NCI-H446 treated with DMSO at 0.1 percent for 48 hours (cell line): Measurements from ENCODE around the gene LBHD2.
"Not testable (repeated sequence)": the region's sequence is repeated elsewhere in the genome, so short reads cannot be mapped to it uniquely, and the experiment has no call there.

Experiments
- DNase-seq: peaks from one replicate; lab custom pipeline; 2025; lab: John Stamatoyannopoulos, UW

Gene LBHD2

DNA sequence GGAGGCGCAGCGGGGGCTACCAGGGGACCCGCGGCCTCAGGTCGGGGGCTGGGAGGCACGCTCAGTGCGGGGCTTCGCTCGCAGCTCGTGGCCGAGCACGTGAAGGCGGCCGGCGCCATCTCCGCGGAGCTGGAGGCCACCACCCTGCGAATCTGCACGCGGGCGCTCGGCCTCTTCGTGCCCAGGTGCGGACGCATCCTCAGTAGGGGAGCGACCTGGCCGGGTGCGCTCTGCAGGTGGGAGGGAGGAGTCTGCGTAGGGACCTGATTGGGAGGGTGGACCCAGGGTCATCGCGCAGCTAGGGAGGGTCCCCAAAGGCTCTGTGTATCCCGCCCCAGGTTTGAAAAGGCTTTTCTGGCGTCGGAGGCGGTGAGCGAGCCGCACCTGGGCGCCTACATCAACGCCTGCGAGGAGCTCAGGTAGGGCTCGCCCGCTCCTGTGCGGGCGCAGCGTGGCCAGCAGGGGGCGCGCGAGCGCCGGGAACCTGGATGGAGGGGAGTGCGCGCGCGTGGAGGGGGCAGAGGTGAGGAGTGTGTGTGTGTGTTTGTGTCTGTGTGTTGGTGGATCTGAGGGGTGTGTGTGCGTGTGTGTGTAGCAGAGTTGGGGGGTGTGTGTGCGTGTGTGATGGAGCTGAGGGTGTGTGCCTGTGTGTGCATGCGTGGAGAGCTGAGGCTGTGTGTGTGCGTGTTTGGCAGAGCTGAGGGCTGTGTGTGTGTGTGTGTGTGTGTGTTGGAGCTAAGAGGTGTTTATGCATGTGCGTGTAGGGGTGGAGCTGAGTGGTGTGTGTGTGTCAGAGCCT is 20.8 kb downstream of the LBHD2 start:
- DNase-seq = no peak

DNA sequence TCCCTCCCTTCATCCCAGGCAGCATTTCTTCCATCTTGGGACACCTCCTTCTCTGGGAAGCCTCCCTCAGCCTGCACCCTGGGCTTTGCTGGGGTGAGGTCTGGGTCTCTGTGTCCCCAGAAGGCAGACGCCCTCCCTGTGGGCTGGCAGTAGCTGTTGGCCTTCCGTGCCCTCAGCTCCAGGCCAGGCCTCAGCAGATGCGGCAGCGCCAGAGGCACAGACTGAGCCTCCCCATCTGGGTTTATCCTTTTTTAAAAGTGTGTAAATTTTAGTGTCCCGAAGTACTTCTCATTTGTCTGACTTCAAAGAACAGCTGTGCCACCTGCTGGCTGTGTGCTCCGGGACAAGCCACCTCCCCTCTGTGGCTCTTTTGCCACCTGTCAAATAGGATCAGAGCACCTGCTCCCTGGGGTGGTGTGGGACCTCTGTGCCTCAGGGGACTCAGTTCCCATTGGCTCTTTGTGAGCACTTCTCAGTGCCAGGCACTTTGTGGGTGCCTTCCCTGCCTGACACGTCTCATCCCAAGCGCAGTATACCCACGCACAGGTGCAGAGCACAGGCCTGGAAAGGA is 21.7 kb downstream of the LBHD2 start:
- no peak for DNase-seq

- DNase-seq = no peak
Measured at GRCh38 chr14:103107455-103107854, 23.4 kb downstream of the LBHD2 start.

DNA sequence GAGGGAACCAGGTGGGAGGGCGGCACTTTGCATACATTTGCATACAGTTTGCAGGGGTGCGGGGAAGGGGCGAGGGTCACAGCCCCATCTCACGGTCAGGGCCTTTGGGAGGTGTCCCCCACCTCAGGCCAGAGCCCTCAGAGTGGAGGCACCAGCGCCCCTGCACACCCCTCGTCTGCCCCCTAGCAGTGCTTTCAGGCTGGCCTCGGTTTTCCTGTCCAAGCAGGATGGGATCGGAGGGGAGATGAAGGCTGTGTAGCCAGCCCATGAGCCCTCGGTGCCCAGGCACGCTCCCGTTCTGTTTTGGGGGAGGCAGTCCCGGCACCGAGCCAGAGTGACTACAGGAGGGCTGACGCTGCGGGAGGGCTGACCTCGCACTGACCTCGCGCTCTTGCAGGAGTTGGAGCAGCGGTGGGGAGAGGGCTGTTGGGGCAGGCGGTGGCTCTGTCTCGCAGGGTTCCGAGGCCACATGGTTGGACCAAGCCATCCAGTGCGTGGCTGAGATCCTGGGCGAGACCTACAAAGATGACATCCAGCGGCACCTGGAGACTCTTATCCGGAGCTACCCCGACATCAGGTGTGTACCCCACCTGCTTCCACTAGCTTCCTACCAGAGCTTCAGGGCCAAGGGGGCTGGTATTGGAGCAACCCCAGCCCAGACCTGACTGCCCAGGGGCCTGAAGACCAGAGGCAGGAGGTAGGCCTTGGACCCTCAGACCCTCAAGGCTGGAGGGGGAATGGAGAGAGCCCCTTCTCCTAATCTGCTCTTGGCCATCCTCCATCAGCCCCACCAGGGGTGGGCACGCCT is 24.1 kb downstream of the LBHD2 start:
- DNase-seq = no peak

DNA sequence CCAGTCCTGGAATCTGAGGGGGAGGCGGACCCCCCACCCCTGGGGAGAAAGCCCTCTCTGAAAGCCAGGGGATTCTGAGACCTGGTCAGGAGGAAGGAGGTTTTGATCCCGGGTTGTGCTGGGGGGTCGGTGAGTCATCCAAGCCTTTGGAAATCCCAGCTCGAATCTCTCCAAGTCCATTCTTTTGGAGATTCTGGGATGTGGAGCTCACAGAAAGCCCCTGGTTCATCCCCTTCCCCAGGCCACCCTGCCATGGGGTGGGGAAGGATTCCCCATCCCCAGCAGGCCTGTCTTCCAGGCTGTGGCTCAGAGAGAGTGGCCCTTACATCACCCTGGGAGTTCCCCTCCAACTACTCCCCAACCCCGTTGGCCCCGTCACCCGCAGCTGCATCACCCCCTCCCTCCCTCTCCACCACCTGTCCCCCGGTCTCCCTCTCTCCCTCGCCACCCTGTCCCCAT is 24.8 kb downstream of the LBHD2 start:
- no peak for DNase-seq

DNA sequence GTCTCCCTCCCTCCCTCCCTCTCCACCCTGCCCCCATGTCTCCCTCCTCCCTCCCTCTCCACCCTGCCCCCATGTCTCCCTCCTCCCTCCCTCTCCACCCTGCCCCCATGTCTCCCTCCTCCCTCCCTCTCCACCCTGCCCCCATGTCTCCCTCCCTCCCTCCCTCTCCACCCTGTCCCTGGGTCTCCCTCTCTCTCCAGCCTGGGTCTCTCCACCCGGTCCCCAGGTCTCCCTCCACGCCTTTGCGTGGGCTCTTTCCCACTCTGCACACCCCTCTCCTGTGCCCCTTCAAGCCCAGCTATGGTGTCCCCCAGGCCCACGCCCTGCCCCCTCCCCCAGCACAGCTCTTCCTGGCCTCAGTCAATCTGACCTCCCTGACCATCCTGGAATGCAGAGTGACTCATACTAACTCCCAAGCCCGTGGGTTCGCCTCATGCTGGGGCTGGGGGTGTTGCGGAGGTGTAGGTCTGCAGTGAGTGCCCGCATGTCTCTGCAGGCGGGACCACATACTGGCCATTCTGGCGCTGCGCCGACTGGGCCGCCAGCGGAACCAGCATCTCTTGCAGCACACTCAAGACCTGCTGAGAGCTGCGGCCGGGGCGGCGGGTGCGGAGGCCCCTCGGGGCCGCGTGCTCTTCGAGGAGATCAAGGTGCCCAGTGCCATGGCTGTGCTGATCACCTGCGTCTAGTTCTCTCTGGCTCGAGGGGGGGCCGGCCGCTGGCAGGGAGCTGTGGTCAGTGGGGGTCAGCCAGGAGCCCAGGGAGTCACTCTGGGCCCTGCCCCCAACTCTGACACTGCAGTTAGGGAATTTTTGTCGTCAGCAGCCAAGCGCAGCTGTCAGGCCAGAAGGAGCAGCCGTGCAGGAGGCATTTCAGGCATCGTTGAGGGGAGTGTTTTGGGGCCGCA is 25.8 kb downstream of the LBHD2 start:
- DNase-seq = no peak

DNA sequence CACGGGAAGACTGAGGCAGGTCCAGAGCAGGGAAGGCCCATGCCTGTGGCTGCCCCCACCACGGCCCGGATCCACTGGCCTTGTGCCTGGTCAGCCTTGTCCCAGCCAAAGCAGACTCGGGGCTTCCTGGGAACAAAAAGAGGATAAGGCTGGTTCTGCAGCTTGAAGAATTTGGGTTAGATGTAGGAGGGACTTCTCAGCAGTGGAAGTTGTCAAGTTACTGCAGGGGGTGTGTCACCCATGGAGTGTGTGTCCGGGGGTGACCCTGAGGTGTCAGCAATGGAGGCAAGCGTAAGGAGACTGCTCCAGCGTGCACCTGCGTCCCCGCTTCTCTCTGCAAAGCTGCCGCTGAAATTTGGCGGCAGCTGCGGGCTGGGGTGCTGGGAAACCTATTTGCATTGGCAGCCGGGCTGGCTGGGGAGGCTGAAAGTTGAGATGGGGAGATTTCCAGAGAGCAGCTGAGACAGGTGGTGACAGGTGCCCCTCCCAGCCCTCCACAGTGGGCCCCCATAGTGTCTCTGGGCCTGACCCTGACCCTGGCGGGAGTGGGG is 26.7 kb downstream of the LBHD2 start:
- no peak for DNase-seq

- DNase-seq = no peak
Measured at GRCh38 chr14:103111232-103111868, 27.3 kb downstream of the LBHD2 start.

- no peak for DNase-seq
Measured at GRCh38 chr14:103112400-103113243, 28.6 kb downstream of the LBHD2 start.

DNA sequence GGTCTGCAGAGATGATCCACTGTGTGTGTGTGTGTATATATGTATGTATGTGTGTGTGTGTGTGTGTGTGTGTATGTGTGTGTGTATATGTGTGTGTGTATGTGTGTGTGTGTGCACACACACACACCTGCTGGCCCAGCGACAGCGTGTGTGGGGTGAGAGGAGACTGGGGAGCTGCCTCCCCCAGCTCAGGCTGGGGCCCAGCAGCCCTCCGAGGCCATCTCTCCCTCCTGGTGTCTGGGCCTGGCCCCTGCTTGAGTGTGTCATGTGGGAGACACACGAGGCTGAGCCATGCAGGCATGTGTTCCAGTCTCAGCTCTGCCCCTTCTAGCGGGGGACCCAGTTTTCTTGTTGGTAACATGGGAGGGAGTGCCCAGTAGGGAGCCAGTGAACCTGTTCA is 29.3 kb downstream of the LBHD2 start:
- DNase-seq = no peak

GRCh38 chr14:103113774-103114173 is 29.8 kb downstream of the LBHD2 start:
- DNase-seq = no peak

- DNase-seq = not testable (repeated sequence)
Measured at GRCh38 chr14:103115086-103115679, 31.2 kb downstream of the LBHD2 start.

- no peak for DNase-seq
Measured at GRCh38 chr14:103115845-103116572, 32.0 kb downstream of the LBHD2 start.

DNA sequence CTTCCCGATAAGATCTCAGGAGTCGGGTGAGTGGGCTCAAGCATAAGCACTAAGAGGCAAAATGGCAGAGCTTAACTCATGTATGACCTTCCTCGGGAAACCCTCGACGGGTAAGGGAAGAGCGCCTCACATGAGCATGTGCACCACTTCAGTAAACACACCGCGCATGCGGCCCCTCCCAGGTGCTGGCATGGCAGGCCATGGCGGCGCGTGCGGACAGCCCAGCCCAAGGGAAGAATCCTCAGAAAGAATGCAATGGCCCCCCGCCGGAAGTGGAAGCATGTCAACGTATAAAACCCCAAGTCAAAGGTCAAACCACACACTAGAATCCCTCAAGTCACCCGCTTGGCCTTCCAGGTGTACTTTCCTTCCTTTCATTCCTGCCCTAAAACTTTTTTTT is 32.6 kb downstream of the LBHD2 start:
- no peak for DNase-seq

DNA sequence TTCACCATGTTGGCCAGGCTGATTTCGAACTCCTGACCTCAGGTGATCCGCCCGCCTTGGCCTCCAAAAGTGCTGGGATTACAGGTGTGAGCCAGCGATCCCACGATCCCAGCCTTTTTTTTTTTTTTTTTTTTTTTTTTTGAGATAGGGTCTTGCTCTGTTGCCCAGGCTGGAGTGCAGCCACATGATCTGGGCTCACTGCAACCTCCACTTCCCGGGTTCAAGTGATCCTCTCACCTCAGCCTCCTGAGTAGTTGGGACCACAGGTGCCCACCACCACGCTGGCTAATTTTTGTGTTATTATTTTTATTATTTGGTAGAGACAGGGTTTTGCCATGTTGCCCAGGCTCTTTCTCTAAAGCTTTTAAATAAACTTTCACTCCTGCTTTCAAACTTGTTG is 33.5 kb downstream of the LBHD2 start:
- not testable (repeated sequence) for DNase-seq

DNA sequence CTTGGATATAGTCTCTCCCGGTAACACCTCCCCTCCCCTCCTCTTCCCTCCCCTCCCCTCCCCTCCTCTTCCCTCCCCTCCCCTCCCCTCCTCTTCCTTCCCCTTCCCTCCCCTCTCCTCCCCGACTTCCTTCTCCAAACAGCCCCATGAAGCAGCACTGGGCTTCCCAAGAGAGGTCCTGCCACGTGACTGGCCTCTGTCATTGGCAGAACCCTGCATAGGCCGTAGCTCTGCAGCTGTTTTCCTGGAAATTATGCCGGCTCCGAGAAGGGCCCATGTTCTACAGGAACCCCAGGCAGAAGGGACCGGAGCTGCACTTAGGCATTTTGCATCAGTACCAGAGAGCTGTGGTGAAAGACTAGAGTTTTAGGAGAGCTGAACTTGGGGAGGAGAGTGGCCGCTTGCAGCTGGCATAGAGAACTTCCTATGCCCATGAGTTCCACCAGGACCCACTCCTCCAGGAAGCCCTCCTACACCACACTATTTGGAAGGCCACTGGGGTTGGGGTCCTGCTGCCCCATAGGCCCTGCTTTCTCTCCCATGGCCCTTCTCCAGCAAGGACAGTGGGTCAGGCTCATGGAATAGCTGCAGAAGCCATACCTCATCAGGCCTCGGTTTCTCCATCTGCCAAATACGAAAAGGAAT is 34.1 kb downstream of the LBHD2 start:
- no peak for DNase-seq

DNA sequence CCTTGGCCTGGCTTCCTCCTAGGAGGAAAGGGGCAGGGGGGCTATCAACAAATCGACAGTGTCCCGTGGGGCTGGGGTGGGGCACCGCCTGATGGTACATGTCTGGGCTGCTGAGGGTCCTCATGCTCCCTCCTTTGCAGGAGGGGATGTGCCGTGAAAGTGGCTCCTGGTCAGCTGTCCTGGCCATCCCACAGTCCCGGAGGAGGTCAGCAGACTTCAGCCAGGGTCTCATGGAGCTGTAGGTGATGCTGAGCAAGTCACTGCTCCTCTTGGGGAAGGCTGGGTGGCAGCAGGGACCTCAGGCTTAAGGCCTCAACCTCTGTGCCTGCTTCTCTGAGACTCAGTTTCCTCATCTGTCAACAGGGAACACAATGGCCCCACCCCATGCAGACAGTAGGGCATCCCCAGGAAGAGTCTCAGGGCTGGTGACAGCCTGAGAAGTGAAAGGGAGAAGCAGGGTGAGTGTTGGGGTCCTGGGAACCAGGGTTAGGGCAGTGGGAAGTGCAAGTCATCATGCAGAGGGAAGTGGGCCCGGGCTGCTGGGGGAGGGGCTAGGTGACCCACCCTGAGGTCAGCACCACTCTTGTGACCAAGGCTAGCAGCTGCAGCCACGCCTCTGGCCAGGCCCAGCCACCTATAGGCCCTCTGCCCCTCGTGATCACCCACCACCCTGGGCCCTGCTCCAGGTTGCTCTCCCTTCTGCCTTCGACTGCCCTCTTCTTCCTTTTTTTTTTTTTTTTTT is 34.8 kb downstream of the LBHD2 start:
- no peak for DNase-seq

- not testable (repeated sequence) for DNase-seq
Measured at GRCh38 chr14:103119527-103119926, 35.5 kb downstream of the LBHD2 start.
